Stimulated activated CD4-positive, alpha-beta T cell treated with anti-CD3 and anti-CD28 coated beads, Interleukin-2, amount 100 ng/mL, for 24 hours (primary cell): ENCODE measurements around the gene TADA2B.

ENCODE experiments used
- DNase-seq, 2 donors: peaks; one replicate each; pipeline ENCODE4 v3.0.0-alpha.2; 2020

Gene TADA2B

DNA sequence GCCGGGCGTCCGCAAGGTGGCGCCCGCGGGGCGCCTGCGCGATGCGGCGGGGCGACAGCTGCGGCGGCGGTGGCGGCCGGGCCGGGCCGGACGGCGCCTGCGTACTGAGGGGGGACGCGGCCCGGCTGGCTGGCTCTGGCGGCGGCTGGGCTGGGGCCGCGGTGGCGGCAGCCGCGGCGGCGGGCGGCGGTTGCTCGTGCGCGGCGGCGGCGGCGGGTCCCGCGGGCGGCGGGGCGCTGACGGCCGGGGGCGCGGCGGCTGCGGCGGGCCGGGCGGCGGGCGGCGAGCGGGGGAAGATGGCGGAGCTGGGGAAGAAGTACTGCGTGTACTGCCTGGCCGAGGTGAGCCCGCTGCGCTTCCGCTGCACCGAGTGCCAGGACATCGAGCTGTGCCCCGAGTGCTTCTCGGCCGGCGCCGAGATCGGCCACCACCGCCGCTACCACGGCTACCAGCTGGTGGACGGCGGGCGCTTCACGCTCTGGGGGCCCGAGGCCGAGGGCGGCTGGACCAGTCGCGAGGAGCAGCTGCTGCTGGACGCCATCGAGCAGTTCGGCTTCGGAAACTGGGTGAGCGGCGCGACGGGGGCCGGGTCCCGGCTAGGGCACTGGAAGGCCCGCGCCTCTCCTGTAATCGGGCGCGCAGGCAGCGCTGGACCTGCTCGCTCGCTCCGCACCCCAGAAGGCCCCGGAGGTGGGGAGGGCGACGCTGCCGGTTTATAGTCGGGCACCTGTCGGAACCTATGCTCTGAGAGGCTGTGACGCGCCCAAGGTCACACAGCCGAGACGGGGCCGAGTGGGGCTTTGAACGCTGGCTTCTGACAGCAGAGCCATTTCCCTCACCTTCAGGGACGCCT is at the start of gene TADA2B:
Gene TADA2B (plus strand): TSS at position 89 of the 853 bp plus-strand sequence. CDS start 208 bp downstream, at position 297.
- peak; percentile 54 to 60 for DNase-seq

GRCh38 chr4:6996481-6996880 is 46.7 kb upstream of the TADA2B start:
- DNase-seq = no peak

GRCh38 chr4:6999172-7000086 is 43.7 kb upstream of the TADA2B start:
- no peak for DNase-seq

- no peak for DNase-seq
Observed at GRCh38 chr4:7000421-7001176, 42.6 kb upstream of the TADA2B start.

- no peak for DNase-seq
Observed at GRCh38 chr4:7001271-7001670, 41.9 kb upstream of the TADA2B start.

DNA sequence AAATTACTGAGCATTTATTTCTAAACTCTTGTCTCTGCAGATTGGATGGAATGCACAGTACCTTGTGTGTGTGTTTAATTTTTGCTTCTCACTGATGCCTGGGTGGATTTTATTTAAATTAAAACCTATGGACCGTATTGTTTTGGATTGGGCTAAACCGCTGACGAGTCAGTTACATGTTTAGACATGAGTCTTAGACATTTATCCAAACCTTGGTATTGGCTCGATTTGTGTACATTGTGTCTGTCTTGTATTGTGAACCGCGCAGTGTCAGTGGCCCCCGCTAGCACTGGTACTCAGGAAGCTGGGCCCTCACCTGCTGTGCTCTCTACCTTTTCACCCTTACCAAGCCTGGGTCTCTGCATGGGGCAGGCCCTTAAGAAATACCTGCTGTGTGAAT is 40.8 kb upstream of the TADA2B start:
- no peak for DNase-seq

DNA sequence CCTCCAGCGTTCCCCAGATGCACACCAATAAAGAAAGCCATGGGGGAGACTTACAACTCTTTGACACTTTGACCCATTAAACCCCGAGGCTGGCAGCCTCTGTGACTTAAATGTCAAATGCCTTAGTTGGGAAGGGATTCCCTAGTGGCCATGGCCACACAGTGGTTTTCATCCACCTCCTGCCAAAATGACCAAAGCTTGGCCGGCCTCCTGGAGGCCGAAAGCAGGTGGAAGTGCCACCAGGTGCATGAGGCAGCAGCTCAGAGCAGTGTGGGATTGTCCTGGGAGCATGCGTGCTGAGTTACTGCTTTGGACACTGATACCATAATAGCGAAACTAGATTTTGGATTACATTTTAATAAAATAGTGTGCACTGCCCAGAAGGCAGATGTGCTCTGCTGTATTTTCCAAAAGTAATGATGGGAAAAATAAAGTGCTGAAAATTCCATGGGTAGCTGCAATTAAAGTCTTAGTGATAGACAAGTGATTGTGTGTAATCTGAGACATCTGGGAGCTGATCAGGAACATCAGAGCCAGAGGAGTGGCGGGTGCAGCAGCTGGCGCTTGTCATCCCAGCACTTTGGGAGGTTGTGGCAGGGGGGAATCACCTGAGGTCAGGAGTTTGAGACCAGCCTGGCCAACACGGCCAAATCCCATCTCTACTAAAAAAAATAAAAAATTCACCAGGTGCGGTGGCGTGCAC is 39.8 kb upstream of the TADA2B start:
- DNase-seq = no peak

- no peak for DNase-seq
Observed at GRCh38 chr4:7003879-7004240, 39.3 kb upstream of the TADA2B start.

- DNase-seq = no peak
Observed at GRCh38 chr4:7004331-7004730, 38.8 kb upstream of the TADA2B start.

DNA sequence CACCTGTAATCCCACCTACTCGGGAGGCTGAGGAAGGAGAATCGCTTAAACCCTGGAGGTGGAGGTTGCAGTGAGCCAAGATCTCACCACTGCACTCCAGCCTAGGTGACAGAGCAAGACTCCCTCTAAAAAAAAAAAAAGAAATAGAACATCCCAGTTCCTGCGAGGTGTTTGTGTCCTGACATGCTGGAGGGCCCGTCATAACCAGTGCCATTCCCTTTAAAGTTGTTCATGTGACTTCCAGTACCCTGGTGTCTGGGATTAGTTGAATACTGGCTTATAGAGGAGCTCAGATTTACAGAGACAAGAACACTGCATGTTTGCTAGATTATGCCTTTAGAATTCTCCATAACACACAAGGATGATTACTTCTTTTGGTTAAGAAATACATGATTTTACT is 37.6 kb upstream of the TADA2B start:
- DNase-seq = no peak

DNA sequence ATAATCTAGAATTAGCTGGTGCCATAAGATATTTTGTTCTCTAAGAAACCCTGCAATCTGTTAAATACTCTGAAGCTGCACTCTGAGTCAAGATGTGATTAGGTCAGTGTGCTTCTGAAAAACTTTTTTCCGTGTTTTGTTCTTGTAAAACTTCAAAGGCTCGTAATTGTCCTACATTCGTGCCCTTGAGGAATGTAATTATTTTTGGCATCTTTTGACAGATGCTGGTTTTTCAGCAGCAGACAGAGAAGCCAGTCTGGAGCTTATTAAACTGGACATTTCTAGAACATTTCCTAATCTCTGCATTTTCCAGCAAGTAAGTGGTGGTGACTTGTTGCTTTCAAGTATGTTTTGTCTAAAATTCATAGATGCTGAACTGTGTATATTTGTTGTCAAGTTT is 36.8 kb upstream of the TADA2B start:
- DNase-seq = no peak

DNA sequence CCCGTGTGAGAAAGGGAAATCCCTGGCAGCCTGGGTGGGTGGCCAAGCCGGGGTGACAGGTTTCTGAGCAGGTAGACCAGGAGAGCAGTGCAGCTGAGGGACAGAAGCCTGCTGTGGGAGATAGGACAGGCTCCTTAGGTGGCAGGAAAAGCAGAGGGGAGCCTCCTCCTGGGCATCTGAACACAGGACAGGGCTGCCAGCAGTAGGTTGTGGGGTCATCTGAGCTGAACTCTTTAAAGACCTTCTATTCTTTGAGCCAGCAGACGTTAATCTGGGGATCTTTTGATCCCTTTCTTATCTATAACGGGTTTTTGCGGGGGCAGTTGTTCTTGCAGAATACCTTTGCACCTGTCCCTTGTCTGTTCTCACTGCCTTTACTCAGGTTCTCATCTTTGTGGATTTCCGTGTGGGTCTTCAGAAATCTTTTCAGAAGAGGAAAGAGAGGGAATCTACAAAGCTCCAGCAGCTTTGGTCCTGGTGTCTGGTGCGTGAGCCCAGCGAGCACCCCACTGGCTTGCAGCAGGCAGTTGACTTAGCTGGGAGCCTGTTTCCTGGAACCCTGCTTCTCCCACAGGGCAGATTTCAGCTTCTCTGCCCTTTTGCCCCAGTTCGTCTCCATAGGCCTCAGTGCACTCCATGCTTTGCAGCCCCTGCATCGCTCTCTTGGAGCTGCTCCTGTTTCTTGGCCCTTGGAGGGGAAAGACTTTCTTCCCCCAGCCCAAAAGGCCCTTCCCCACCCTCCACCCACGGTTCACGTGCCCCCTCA is 35.8 kb upstream of the TADA2B start:
- DNase-seq = no peak

- no peak for DNase-seq
Observed at GRCh38 chr4:7007944-7008343, 35.2 kb upstream of the TADA2B start.

- no peak for DNase-seq
Observed at GRCh38 chr4:7009564-7009963, 33.6 kb upstream of the TADA2B start.

DNA sequence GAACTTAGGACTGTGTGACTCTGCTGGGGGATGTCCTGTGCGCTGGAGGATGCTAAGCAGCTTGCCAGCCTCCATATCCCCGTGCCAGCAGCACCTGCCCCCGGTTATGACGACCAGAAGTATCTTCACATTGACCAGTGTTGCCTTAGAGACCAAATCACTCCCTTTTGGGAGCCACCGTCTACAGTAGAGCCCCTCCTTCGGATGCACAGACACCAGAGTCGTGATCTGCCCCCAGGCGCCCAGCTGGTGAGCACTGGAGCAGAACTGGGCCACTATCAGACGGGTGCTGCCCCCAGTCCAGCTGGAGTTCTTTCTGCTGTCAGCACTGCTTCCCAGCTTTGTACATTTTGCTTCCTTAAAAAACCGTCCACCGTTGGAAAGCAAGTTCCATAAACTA is 30.0 kb upstream of the TADA2B start:
- DNase-seq = no peak

DNA sequence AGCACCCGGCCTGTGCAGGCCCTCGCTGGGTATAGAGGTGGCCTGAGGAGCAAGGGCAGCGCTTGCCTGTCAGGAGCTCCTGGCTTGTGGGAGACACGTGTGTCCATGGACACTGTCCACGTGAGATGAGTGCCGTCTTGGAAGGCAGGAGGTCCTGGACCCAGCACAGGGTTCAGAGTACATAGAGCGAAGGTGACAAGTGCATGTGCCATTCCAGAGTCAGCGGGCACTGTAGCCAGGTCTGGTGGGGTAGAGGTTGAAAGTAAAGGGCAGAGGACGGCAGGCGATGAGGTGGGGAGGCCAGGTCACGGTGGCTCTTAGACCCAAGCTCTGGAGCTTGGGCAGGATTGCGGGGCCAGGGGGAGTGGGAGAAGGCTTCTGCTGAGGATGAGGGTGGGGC is 28.4 kb upstream of the TADA2B start:
- DNase-seq = no peak

DNA sequence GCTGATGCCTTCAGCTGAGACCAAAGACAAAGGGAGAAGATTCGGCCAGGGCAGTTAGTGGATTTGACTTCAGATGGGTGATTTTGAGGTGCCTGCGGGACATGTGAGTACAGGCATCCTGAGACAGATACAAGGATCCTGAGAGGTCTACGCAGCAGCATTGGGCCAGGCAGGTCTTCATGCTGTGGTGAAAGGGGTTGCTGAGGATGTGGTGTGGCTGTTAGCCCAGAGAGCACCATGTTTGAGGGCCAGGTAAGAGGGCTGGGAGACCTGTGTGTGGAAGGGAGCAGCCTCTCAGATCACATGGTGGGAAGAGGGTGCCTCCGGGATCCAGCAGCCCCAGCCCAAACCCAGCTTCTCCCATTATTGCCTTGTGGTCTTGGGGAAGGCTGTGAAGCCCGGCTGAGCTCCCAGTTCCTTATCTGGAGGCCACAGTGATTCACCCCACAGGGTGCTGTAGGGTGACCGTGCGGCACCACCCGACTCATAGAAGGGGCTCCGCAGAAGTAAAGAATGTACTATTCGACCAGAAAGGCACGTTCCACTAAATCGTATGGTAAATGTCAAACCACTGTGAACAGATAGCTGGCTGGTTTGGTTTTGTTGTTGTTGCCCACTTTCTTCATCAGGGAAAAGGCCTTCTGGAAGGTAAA is 27.7 kb upstream of the TADA2B start:
- no peak for DNase-seq

DNA sequence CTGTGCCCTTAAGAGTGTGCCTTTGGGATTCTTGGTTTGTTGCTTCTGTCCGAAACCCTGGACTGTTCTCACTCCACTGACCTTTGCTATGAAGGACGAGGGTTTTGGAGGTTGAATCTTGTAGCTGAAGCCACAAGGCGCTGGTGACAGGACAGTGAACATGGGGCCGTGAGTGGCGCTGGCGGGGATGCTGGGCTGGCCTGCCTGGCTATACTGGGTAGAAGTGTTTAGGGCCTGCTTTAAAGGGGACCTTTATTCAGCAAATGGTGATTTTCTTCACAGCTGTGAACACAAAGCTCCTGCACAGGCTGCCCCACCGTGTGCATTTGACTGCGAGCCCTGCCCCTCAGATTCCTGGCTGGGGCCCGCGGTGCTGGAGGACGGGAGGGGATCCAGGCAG is 27.1 kb upstream of the TADA2B start:
- no peak for DNase-seq

GRCh38 chr4:7016512-7016911 is 26.7 kb upstream of the TADA2B start:
- DNase-seq = no peak

GRCh38 chr4:7017446-7018048 is 25.6 kb upstream of the TADA2B start:
- no peak for DNase-seq

- DNase-seq = no peak
Observed at GRCh38 chr4:7018281-7018680, 24.9 kb upstream of the TADA2B start.
